Pancreas (tissue), 10 donors: ENCODE results near the gene REC8. TPM values are rescaled to one million over a fixed set of nuclear protein-coding genes. Genes with fewer than 3 reads are reported as not detected.

ENCODE experiments used
- ATAC-seq, 4 donors: fragments of 200-7000 bp; cut with Tn5 transposase; one replicate each; pipeline versions ENCODE4 v1.8.0 to v1.9.1; 2020; ENCODE audit warnings: mild to moderate bottlenecking in 4 of 4, moderate library complexity in 4 of 4
- DNase-seq, 6 donors: peaks; one replicate each; pipeline ENCODE4 v3.0.0-alpha.2; 2020
- FAIRE-seq: peaks from 2 replicates; lab custom pipeline; 2012; peaks lifted over from hg19 to GRCh38; lab: Jason Lieb, UNC
- H3K27ac ChIP-seq, 4 donors: fragments of 200-600 bp; sonication (generic); 1 replicate in 3 of 4; 2 replicates in 1 of 4; pipeline versions ENCODE4 v1.5.0 to v1.8.0; 2020
- H3K27me3 ChIP-seq, 4 donors: fragments of 200-600 bp; one replicate each; pipeline ENCODE4 v1.8.0; 2021
- H3K36me3 ChIP-seq, 3 donors: fragments of 200-600 bp; sonication (generic) in 1 of 3; one replicate each; pipeline versions ENCODE4 v1.5.0 to v1.8.0; 2020 to 2021
- H3K4me1 ChIP-seq, 3 donors: fragments of 200-600 bp; one replicate each; pipeline ENCODE4 v1.8.0; 2021
- H3K4me3 ChIP-seq, 4 donors: fragments of 200-600 bp; sonication (generic) in 2 of 4; one replicate each; pipeline versions ENCODE4 v1.5.0 to v1.8.0; 2020 to 2021
- H3K9me3 ChIP-seq, 4 donors: fragments of 200-600 bp; one replicate each; pipeline ENCODE4 v1.8.0; 2021
- WGBS, 2 donors: extraction: QIAGEN DNeasy Blood & Tissue Kit; methylation state at CpG; one replicate each; pipeline ENCODE4 v1.1.7; 2013; 5-methylcytosine and 5-hydroxymethylcytosine counted together
- intact Hi-C, 3 donors: fragments of 100-400 bp; cut with DNase I; formaldehyde crosslinking; loops; one replicate each; pipeline versions ENCODE4 v1.11.1 to v1.14.2; 2022
- polyA plus RNA-seq, 2 donors: library from polyadenylated mRNA; stranded (reverse); fragments of 200-250 nt; gene quantifications; one replicate each; pipeline ENCODE4 v1.2.3, GENCODE V29; 2013
- total RNA-seq, 6 donors: library from RNA; stranded (reverse); fragmentation: NEBNext Ultra II Directional in 4 of 6; extraction: Animal tissue kit (Norgen Biotek cat#: 25700) in 4 of 6; gene quantifications; one replicate each; pipeline versions ENCODE4 v1.2.1 to v1.2.4, GENCODE V29; 2021 to 2023
- TF ChIP-seq, protein P1 (sequence below), 4 donors: fragments of 200-600 bp; sonication (generic) in 3 of 4; IDR thresholded peaks; one replicate each; pipeline versions ENCODE4 v1.5.0 to v1.8.0; 2021; ENCODE audit warnings: antibody characterized with exemption in 4 of 4
- donor health status: healthy with polysubstance abuse.
- donor health status: DM: no; HTN: no; CAD: no; lungs with moderate emphysema.
- donor health status: DM: no; HTN: no; CAD: no.
- donor health status: control.
- donor health status: control.
- donor health status: Bipolar disorder and iron deficiency.
- donor health status: DM: yes; HTN: yes; CAD: no.
- donor health status: DM: no; HTN: no; CAD: no.
- donor health status: DM: no; HTN: no; CAD: no.
- donor health status: DM: yes; HTN: yes; CAD: no.

REC8 gene
- total and polyA plus RNA-seq, 8 donors = 3.5 to 41.1 (median 5.1) TPM

DNA sequence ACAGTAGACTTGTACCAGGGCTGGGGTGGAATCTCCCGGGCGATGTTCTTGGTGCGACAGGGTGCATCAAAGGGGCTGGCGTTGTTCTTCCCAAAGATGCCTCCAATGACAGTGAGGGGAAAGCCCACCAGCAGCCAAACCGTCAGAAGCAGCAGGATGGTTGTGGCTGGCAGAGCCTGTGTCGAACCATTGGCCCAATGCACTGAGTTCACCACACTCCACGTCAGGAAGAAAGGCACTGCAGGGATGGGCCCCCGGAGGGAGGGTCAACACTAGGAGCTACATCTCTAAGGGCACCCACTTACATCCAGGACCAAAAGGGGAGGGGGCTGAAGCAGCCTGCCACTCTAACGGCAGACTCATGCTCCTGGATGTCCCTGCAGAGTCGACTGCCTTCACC is 18.5 kb downstream of the REC8 start:
- FAIRE-seq (no peak), DNase-seq (peak in 1 of 6 donors; percentile 33), ATAC-seq (no peak)
- intact Hi-C loops = no loop called here
- H3K9me3 ChIP-seq = no peaks in the 10 kb centered on the region
- H3K36me3 ChIP-seq = peaks cover 0 to 11% (median 4%) of the 10 kb centered on the region in 3 donors
- TF ChIP-seq, protein P1, sequence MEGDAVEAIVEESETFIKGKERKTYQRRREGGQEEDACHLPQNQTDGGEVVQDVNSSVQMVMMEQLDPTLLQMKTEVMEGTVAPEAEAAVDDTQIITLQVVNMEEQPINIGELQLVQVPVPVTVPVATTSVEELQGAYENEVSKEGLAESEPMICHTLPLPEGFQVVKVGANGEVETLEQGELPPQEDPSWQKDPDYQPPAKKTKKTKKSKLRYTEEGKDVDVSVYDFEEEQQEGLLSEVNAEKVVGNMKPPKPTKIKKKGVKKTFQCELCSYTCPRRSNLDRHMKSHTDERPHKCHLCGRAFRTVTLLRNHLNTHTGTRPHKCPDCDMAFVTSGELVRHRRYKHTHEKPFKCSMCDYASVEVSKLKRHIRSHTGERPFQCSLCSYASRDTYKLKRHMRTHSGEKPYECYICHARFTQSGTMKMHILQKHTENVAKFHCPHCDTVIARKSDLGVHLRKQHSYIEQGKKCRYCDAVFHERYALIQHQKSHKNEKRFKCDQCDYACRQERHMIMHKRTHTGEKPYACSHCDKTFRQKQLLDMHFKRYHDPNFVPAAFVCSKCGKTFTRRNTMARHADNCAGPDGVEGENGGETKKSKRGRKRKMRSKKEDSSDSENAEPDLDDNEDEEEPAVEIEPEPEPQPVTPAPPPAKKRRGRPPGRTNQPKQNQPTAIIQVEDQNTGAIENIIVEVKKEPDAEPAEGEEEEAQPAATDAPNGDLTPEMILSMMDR (IDR thresholded peaks at IDR 0.05) = no peak
- H3K4me3 ChIP-seq = no peak overlapping the region
- H3K27ac ChIP-seq = no peak overlapping the region
- WGBS, 2 donors = 84 to 86% methylated on average over 10 of the region's 10 CpGs
- H3K4me1 ChIP-seq = peaks cover 0 to 19% (median 9%) of the 10 kb centered on the region in 3 donors
- H3K27me3 ChIP-seq = no peaks in the 10 kb centered on the region

GRCh38 chr14:24192933-24193332 is 21.1 kb downstream of the REC8 start:
- WGBS, 2 donors = 94% methylated on average over 15 of the region's 15 CpGs
- TF ChIP-seq, protein P1 (IDR thresholded peaks at IDR 0.05) = no peak
- DNase-seq (no peak), FAIRE-seq (no peak), ATAC-seq (no peak)
- Histone ChIP-seq H3K9me3 (no peaks in the 10 kb centered on the region), H3K27ac (no peak overlapping the region), H3K4me3 (no peak overlapping the region), H3K4me1 (peaks cover 0 to 19% (median 4%) of the 10 kb centered on the region in 3 donors), H3K27me3 (no peaks in the 10 kb centered on the region), H3K36me3 (peaks cover 0 to 6% (median 0%) of the 10 kb centered on the region in 3 donors)
- intact Hi-C loops = no loop called here

DNA sequence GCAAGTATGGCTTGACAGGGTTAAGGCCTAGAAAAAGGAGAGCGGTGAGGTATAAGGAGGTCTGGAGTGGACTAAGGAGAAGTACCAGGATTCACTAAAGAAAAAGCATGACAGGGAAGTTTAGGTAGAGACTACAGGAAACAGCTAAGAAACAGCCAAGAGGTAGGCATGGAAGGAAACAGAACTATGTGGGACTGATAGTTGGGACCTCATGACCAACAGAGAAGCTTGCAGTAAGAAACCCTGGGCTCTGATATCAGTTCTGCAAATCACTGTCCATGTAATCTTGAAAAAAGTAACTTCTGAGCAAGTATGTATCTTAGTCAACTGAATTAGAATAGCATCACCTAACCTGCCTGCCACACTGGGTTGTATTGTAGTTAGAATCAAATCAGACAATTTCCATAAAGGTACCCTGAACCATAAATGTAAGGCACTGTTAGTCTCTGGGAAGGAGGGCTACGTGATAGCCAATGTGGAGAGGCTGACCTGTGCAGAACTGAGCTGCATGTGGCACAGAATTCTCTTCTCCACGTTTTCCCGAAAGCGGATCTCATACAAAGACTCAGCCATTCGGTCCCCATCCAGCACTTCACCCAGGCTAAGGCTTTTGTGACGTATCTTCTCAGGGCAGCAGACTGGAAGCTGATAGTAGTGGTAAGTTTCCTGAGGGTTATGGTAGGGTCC is 22.4 kb downstream of the REC8 start:
- Histone ChIP-seq H3K27ac (peak overlapping the region; percentile 94 to 100 (median 99)), H3K9me3 (no peaks in the 10 kb centered on the region), H3K36me3 (peaks cover 0 to 6% (median 0%) of the 10 kb centered on the region in 3 donors), H3K4me1 (peaks cover 0 to 26% (median 4%) of the 10 kb centered on the region in 3 donors), H3K4me3 (peak overlapping the region; percentile 59 to 99 (median 96)), H3K27me3 (no peaks in the 10 kb centered on the region)
- no peak for FAIRE-seq
- 46 to 56% methylated on average over 7 of the region's 7 CpGs for WGBS, 2 donors
- DNase-seq = no peak
- intact Hi-C loops = no loop called here
- TF ChIP-seq, protein P1 (IDR thresholded peaks at IDR 0.05) = no peak
- no peak for ATAC-seq

- DNase-seq (no peak), ATAC-seq (no peak), FAIRE-seq (no peak)
- intact Hi-C loops = no loop called here
- peaks cover 0 to 6% (median 0%) of the 10 kb centered on the region in 3 donors for H3K36me3 ChIP-seq
- H3K27ac ChIP-seq = peak overlapping the region; percentile 94 to 100 (median 99)
- peaks cover 0 to 26% (median 4%) of the 10 kb centered on the region in 3 donors for H3K4me1 ChIP-seq
- no peaks in the 10 kb centered on the region for H3K27me3 ChIP-seq
- no peaks in the 10 kb centered on the region for H3K9me3 ChIP-seq
- H3K4me3 ChIP-seq = peak overlapping the region; percentile 59 to 99 (median 96)
- WGBS, 2 donors = 15 to 23% methylated on average over 8 of the region's 8 CpGs
- TF ChIP-seq, protein P1 (IDR thresholded peaks at IDR 0.05) = no peak
These were observed 22.9 kb downstream of the REC8 start for GRCh38 chr14:24194873-24195185.
